ENCODE results near the gene LPCAT2.

Gene LPCAT2

DNA sequence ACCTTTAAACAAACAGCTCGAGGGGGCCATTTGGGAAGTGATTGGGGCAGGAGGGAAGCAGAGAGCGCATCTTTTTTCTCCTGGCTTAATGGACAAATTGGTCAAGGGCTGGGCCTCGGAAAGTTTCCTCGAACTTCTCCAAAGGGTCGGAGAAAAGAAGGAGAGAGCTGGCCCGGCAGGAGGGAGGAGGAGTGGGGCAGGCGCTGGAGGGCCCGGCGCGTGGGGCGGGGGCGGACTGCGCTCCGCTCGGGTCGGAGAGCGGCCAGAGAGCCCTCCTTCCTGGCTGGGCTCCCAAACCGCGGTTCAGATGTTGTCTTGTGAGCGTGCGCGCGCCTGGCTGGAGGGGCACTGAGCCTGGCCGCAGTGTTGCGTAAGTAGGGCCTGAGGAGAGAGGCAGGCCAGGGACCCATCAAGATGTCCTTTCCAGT lies 28.6 kb upstream of the LPCAT2 start:
- no peak for DNase-seq

DNA sequence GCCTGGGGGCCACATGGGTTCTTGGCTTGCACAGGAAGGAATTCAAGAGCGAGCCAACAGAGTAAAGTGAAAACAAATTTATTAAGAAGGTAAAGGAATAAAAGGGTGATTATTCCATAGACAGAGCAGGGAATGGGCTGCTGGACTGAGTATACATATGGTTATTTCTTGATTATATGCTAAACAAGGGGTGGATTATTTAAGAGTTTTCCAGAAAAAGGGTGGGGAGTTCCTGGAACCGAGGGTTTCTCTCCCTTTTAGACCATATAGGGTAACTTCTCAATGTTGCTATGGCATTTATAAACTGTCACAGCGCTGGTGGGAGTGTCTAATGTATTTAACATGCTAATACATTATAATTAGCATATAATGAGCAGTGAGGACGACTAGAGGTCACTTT lies 27.8 kb upstream of the LPCAT2 start:
- no peak for DNase-seq

DNA sequence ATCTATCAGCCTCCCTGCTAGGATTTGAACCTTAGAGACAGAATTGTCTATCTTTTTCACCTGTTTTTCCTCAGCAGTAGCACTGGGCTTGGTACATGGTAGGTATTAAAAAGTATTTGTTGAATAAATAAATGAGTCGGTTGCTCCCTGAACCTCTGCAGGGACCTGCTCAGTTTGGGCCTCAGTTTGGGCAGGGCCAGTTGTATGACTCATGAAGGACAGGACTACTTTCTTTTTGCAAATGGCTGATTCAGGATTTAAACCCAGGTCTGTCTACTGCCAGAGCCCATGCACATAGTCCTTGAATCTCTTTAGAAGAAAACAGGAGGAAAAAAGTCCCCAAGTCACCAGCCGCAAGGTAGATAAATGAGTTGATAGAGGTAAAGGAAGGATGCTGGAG lies 26.8 kb upstream of the LPCAT2 start:
- no peak for DNase-seq

DNA sequence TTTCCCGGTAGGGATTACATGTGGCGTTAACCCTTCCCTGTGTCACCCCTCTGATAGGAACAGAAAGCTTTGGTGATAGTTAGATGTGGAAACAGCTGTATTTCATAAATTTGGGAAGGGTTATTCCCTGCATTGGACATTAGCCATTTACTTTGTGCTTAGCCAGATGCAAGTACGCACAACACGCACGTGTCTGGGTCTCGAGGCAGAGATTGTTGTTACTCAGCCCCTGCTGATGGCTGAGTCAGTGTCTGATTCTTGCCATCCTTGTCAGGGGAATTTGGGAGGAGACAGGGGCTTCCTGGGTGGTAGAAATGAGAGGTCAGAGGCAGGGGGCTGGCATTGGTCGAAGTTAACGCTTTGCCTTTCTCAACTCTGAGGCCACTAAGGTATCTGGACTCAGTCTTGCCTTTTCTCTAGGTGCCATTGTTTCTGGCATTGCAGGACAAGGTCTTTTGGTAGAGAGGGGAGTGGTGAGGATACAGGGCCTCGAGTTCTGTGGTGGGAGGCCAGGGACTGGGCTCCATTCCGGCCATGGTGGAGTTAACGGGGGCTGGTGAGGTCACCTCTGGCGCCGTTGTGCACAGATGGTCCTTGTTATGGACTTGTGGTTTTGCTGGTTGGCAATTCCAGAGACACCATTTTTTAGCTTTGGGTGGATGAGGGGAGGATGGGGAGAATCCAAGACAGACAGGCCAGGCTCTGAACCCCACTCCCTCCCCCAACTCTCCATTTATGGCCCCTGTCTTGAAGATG lies 21.6 kb upstream of the LPCAT2 start:
- no peak for DNase-seq

DNA sequence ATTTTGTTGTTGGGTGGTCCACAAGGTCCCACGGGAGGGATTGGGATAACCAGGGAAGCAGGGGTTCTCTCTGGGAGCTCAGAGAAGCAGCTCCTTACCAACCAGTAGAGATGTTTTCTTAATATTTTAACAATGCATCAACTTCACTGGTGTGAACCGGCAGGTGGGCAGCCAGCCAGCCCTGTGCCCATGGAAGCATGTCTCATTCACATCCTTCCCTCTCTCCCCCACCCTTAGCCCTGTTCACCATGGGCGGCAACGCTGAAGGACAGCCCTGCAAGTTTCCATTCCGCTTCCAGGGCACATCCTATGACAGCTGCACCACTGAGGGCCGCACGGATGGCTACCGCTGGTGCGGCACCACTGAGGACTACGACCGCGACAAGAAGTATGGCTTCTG lies 20.6 kb upstream of the LPCAT2 start:
- no peak for DNase-seq

DNA sequence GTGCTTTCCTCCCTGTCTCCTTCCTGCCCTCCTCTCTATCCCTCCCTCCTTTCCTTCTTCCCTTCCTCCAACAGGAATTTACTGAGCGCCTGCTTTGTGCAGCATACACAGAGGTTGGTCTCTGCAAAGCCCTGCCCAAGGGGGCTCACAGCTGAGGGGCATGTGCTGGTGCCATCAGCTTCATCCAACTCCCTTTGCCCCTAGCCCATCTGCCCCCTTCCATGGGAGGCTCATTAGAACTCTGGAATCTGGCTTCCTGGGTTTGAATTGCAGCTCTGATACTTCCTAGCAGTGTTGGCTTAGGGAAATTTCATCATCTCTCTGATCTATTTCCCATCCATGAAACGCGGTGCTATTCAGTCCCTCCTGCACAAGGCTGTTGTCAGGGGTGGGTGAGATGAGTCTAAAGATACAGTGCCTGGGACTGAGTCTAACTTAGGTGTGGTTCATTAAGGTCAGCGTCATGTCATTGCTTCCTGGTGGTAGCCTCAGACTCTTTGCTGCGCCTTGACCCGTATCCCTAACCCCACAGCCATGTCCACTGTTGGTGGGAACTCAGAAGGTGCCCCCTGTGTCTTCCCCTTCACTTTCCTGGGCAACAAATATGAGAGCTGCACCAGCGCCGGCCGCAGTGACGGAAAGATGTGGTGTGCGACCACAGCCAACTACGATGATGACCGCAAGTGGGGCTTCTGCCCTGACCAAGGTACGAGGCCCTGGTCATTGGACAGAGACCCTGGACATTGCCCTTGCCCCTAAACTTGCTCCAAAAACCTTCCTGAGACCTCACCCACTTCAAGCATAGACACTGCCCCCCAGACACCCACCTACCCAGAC lies 19.5 kb upstream of the LPCAT2 start:
- DNase-seq, result no peak

DNA sequence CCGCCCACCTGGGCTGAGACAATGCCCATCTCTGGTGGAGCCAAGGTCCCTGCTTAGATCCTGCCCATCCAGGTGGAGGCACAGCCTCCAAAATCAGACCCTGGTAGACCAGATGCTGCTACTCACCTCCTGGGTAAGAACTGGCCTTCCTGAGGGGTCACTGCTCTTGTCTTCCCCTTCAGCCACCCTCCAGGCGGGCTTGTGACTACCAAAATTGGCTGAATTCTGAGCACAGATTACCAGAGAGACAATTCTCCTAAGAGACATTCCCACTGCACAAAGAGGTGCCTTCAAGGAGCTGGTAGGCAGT lies 19.0 kb upstream of the LPCAT2 start:
- no peak for DNase-seq

DNA sequence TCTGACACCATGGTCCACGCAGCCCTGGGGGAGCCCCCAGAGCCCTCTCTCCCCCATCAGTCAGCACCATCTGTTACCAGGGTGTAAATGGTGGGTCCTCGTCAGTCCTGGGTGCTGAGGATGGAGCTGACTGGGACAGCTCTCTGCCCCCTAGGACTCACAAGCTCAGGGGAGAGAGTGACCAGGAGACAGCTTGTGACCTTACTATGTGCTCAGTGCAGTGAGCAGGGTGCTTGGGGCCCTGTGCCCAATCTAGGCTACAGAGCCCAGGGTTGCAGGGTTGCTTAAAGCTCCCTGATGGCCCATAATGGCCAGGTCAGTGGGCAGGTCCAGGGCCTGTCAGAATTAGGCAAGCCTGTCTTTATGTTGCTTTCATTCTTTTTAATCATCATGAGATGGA lies 18.6 kb upstream of the LPCAT2 start:
- DNase-seq, result no peak

DNA sequence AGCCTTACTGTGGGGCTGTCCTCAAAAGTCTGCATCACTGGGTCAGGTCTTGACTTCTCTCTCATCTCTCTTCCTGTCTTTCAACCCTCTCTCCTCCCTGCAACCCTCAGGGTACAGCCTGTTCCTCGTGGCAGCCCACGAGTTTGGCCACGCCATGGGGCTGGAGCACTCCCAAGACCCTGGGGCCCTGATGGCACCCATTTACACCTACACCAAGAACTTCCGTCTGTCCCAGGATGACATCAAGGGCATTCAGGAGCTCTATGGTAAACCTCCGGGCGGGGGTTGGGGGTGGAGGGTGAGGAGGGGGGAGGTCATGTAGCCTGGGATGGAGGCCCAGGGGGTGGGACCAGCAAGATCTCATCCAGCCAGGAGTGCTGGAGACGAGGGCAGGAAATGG lies 17.2 kb upstream of the LPCAT2 start:
- no peak for DNase-seq

DNA sequence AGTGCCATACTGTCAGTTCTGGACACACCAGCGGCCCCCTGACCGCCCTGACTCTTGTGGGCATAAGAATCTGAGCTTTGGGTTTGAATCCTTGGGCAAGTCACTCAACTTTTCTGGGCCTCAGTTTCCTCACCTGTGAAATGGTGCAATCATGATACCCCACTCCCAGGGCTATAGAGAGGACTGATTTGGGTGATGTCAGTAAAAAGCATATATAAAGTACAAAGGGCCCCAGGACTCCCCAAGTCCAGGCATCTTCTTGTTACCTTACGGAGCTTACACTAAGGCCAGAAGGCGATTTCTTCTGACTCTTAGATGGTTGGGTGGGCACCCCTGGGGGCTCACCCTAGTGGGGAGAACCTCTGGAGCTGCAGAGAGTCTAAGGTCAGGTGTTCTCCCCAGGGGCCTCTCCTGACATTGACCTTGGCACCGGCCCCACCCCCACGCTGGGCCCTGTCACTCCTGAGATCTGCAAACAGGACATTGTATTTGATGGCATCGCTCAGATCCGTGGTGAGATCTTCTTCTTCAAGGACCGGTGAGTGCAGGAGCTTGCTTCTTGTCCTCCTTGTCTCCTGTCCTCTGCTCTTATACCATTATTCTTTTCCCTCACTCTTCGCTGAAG lies 16.0 kb upstream of the LPCAT2 start:
- no peak for DNase-seq

DNA sequence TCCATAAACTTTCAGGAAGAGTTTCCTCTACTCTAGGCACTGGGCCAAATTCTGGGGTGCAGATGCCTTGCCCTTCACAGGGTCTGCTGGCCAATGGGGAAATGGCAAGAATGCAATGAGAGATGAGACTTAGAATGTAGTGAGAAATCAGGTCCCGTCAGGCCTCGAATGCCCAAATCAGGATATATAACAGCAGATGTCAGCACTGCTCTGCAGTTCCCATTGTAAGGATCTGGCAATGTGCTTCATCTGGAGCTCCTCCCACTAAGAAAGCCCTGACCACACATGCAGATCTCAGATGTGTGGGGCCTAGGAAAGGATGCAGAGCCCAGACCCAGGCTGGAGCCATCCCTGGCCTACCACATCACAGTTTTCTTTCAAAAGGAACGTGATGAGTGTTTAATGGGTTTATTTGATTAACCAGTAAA lies 13.9 kb upstream of the LPCAT2 start:
- no peak for DNase-seq

DNA sequence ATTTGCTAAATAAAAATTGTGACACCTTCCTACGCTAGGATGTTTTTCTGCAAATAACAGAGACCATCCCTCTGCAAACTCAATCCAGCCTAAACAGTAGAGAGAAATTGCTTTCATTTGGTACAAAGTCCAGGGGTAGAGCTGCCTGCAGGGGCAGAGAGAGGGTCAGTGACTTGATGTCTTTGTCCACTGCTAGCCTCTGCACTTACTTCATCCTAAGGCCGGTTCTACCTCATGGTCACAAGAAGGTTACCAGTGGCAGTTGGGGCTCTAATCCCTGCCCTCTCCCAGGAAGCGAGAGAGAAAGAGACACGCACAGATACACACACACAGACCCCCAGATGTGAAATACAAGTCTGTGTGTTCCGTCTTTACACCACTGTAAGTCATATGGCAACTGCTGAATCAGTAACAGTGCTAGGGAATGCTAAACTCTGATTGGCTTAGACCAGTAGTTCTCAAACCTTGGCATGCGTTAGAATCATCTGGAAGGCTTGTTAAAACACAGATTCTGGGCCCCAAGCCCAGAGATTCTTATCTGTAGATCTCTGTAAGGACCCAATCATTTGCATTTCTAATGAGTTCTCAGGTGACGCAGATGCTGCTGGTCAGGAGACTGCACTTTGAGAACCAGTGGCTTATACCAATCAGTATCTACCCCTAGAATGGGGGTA lies 13.1 kb upstream of the LPCAT2 start:
- DNase-seq, result no peak

DNA sequence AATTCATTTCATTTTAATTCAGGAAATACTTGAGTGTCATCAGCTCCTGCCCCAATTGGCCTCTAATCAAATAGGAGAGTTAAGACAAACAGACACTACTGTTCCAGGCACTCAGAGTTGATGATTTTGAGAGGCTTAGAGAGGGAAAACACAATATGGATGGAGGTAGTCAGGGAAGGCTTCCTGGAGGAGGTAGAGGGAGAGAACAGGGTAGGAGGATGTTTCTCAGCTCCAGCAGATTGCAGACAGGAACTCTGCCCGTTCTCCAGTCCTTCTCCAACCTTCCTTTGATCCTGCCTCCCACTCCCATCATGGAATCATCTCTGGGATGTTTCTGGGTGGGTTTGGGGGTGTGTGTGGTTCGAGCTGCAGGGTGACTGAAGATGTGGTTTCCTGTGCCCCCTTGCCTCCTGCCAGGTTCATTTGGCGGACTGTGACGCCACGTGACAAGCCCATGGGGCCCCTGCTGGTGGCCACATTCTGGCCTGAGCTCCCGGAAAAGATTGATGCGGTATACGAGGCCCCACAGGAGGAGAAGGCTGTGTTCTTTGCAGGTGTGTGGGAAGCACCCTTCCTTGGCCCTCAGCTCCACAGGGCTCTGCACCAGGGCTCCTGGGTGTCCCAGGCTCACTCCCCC lies 12.2 kb upstream of the LPCAT2 start:
- no peak for DNase-seq

DNA sequence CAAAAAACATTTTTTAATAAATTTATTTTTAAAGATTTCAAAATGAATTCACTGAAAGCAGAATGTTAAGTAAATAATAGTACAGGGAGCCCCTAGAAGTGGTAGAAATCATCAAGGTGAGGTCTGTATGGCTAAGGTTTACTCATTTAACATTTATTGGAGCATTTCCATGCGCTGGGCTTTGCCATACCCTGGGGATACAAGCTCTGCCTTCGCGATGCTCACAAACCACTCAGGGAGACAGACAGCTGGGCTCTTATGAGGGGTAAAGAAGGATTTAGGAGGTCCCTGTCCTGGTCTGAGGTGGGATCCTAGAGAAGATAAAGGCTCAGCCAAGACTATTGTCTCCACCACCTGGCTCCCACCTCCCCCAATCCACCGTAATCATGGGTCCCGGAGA lies 11.3 kb upstream of the LPCAT2 start:
- no peak for DNase-seq

DNA sequence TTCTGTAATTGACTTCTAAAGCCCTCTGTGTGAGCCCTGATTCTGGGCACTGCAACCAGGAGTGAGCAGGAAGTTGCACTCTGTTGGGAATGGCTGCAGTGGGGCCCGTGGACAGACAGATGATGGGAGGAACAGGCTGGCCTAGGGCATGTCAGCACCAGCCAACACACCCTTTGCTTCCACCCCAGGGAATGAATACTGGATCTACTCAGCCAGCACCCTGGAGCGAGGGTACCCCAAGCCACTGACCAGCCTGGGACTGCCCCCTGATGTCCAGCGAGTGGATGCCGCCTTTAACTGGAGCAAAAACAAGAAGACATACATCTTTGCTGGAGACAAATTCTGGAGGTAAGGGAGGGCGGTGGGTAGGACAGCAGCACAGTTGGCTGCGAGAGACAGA lies 10.8 kb upstream of the LPCAT2 start:
- DNase-seq, result no peak

DNA sequence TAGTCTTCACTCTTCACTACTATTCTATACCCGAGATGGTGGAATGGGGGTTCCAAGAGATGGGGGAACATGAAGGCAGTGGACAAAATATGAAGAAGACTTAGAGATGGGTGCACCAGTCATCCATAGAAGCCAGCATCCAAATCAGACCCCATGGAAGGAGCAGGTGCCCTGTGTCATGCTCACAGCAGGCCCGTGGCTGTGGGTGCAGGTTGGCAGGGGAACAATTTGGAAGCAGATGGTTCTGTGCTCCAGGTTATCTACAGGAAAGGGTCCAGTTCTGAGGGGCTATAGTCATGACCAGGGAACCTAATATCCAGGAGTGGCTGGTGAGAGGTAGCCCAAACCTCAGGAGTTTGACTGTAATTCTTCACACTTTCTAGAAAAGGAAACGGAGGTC lies 9.6 kb upstream of the LPCAT2 start:
- no peak for DNase-seq

DNA sequence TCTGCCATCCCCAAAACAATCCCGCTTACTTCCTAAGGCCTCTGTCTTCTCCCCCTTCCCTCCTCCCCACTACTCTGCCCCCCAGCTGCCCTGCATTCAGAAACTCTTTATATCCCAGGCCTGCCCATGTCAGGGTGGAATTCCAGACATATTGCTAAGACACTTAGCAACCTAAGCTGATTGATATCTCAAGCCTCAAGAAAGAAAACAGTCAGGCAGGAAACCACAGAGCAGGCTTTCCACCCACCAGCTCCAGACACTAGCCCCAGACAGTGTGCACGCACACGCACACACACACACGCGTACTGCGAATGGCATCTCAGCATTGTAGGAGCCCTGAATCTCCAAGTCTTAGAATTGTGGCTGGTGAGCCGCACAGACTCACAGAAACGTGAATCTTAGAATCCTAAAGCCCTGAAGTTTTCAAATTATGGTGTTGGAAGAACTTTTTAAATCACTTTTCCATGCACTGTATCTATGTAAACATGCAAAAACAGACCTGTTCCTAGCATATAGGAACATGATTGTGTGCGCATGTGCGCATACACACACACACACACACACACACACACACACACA lies 8.8 kb upstream of the LPCAT2 start:
- DNase-seq, result no peak

DNA sequence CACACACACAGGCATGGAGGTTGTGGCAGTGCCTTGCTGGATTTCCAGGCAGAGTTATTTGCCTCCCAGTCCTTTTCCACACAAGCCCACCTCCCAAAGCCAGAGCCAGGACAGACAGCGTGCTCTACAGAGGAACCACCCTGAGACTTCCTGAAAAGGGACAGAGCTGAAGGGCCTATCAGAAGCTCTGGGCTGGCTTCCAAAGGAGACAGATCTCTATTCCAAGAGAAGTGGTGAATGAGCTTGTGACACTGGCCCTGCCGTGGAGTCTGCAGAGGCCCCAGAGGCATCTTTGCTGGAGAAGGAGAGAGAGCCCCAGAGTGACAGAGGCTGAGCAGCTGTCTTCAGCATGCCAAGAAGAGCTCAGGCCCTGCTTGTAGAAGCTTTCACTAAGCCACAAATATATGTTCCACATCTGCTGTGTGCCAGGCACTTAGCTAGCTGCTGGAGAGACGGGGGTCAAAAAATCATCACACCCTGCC lies 8.3 kb upstream of the LPCAT2 start:
- no peak for DNase-seq

DNA sequence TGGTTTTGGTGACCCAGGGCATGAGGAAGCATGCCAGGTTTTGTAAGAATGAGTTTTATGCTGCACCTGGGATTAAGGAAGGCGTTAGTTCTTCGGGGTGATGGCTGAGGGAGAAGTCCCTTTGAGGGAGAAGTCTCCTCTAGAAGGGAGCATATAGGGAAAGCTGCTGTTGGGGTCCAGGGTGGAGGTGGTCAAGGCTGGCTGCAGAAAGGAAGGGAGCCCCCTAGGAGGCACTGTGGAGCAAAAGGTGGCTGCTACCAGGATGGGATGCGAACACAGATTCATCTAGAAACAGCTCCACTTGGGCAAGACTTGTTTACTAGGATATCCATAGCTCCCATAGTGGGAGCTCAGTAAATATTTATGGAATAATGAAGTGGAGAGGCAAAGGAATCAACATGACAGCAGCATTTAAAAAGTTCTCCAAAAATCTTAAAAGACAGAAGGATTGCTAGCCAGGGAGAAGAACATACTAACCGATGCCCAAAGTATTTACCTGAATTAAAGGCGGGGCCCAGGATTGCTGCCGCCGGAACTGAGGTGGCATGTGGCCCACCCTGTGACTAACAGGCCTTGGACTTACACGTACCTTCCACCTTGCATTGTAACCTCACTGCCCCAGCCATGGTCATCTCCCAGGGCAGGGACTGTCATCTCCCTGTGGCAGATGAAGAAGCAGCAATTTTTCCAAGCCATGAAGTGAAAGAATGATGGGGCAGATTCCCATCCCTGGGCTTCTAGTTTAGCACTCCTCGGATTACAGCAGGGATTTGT lies 7.1 kb upstream of the LPCAT2 start:
- DNase-seq, result no peak

DNA sequence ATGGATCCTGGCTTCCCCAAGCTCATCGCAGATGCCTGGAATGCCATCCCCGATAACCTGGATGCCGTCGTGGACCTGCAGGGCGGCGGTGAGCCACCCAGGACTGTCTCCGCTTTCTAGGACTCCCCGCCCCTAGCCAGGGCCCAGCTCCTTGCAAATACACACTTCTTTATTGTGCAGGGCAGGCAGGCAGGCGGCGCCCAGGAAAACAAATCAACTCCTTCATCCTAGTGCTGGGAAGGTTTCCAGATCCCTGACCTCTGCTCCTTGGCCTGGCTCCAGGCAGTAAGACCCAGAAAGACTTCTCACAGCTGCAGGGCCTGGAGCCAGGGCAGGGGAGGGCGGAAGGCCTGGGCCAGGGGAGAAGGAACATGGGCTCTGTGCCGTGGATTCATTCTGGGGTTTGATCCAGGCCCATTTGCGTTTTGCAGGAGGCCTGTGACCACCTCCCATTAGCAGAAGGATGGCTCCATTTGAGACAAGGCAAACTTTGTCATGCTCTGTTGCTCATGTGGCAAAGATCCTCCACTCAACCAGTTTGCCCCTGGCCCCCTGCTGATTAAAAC lies 6.0 kb upstream of the LPCAT2 start:
- no peak for DNase-seq
